Cortex of kidney (tissue), 1 donor: Measurements from ENCODE around the gene POMP.

Source experiments
- DNase-seq: peaks from one replicate; lab custom pipeline; 2025; lab: John Stamatoyannopoulos, UW

The POMP gene, protein sequence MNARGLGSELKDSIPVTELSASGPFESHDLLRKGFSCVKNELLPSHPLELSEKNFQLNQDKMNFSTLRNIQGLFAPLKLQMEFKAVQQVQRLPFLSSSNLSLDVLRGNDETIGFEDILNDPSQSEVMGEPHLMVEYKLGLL

DNA sequence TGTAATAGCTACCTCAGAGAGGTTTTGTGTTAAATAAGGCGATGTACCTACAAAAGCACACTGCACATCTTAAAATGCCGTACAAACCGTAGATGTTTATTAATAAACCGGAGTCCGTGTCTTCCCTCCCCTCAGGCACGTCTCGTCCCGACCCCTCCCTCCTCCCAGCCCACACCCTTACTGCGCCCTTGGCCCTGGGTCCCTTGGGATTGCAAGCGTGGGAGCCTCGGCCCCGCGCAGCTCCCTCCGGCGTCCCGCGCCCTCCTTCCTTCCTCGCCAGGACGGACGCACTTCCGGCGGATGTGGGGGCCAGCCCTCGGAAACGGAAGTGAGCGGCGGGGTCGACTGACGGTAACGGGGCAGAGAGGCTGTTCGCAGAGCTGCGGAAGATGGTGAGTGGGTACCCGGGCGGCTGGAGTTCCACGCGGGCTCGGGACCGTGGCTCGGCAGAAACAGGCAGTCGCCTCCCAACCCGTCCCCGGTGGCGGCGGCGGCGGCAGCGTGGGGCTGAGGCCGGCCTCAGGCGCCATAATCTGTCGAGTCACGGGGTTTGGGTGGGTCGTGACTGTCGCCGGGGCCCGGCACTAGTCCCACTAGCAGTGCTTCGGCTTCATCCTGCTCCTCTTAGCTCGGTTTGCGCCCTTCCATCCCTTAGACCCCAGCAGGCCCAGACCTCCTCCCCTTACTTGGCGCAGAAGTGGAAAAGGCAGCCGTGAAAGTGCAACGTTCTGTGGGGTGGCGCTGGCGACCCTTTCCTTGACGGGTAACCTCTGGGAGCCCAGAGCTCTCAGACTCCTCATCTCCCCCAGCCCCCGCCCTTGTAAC is at the start of gene POMP:
TSS of gene POMP (plus strand) at position 335 of the 825 bp plus-strand sequence. CDS start at position 390, 55 bp downstream.
- DNase-seq: no peak

DNA sequence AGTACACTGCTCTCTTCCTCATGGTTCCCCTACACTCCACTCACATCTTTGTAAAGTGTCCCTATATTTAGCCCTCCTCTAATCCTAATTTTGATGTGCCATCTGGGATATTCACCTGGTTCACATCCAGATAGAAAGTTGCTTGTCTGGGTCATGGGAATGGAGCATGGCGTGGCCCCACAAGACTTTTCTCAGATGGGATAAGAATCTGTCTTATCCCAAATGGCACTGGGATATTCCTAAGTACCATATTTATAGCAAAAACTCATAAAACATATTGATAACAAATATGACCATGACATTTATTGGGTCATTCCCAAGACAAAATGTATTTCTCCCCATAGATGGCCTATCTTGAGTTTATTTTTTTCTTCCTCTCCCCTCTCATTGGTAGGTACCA is 49.5 kb upstream of the POMP start:
- no peak for DNase-seq

DNA sequence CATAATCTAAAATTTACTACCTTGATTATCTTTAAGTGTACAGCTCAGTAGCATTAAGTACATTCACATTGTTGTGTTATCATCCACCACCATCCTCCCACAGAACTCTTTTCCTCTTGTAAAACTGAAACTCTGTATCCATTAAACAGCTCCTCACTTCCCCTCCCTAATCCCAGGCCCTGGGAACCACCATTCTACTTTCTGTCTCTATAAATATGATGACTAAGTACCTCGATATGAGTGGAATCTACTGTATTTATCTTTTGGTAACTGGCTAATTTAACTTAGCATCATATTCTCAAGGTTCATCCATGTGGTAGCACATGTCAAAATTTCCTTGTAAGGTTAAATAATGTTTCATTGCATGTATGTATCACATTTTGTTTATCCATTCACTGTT is 49.0 kb upstream of the POMP start:
- DNase-seq: no peak

DNA sequence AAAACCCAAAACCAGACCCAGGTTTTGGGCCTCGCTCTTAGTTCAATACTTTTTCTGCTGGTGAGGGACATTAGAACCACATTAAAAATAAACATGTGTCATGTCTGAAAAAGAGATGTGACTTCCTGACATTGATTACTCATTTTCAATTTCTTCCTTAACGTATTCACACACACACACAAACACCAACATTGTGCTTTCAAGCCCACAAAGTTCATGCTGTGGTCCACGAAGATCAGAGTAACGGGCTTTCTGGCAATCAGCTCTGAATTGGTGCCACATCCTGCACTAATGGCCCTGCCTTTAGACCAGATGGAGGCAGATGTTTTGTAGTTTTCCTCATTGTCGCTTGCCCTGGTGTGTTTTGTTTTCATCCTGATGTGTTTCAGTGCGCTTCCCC is 47.9 kb upstream of the POMP start:
- no peak for DNase-seq

DNA sequence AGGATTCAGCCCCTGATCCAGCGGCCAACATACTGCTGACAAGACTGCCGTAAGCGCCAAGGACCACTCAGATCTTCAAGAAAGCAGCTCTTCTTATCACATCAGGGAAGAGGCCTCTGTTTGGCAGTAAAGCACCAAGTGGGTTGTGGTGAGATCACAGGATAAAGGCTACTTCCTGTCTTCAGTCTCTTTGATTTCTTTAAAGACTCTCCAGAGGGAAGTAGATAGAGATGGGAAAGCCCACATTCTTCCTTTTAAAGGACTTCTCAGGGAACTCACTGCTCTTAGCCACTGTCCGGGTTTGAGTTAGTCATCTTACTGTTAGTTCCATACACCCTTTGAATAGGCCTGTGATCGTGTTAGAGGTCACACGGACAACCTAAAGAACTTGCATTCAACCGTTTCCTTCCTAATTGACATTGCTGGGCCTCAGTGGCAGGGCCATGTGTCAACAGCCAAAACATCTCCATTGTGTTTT is 47.2 kb upstream of the POMP start:
- no peak for DNase-seq

DNA sequence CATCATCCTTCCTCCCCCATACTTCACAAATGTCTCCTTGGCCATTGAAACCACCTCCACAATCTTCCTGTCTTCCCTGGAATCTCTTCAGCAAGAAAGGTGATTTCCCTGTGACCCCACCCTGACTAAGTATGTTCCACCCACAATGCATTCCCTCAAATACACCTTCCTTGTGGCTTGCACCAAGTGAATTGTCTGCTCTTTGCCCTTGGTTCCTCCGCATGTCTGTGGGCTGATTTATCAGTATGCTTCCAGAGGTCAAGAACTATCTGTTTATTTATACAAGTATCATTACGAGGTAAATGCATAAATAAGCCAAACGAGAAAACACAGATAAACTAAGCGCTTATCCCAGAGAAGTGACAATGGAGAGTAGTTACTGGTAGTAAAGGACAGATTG is 45.4 kb upstream of the POMP start:
- DNase-seq: no peak

DNA sequence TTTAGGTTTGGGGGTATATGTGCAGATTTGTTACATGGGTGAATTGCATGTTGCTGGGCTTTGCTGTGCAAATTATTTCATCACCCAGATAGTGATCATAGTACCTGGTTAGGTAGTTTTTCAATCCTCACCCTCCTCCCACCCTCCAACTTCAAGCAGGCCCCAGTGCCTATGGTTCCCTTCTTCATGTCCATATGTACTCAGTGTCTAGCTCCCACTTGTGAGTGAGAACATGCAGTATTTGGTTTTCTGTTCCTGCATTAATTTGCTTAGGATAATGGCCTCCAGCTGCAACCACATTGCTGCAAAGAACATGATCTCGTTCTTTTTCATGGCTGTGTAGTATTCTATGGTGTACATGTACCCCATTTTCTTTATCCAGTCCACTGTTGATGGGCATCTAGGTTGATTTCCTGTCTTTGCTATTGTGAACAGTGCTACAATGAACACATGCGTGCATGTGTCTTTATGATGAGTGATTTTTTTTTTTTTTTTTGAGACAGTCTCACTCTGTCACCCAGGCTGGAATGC is 42.9 kb upstream of the POMP start:
- no peak for DNase-seq

DNA sequence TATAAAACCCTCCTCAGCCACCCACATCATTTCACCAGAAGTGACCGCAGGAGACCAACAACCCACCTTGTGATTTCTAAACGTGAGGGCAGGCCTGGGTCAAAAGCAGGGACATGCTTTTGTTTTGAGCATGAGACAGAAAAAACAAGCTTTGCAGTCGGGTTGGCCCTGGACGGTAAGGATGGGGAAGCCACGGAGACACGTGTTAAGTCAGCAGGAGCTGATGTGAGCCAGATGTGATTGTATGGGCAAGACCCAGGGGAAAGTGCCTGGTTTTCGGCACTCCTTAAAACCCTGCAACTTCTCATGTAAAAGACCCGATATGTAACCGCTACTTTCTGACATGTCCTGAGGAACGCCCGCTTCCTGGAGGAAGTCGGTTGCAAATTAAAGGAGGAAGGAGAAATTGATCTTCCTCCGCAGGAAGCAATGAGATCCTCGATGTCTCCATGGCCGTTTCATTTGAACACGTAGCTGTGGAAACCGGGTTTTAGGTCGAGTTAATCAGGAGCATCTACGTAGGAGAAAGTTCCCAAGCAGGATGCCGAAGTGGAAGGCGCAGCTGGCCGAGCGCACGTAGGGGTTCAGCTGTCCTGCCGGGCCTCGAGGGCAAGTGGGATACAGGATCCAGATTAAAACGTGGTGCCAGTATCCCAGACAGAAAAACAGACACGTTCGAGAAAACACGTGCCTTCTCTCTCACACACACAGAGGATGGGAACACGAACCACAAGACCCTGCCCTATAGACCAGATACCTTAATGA is 40.5 kb upstream of the POMP start:
- DNase-seq: no peak

DNA sequence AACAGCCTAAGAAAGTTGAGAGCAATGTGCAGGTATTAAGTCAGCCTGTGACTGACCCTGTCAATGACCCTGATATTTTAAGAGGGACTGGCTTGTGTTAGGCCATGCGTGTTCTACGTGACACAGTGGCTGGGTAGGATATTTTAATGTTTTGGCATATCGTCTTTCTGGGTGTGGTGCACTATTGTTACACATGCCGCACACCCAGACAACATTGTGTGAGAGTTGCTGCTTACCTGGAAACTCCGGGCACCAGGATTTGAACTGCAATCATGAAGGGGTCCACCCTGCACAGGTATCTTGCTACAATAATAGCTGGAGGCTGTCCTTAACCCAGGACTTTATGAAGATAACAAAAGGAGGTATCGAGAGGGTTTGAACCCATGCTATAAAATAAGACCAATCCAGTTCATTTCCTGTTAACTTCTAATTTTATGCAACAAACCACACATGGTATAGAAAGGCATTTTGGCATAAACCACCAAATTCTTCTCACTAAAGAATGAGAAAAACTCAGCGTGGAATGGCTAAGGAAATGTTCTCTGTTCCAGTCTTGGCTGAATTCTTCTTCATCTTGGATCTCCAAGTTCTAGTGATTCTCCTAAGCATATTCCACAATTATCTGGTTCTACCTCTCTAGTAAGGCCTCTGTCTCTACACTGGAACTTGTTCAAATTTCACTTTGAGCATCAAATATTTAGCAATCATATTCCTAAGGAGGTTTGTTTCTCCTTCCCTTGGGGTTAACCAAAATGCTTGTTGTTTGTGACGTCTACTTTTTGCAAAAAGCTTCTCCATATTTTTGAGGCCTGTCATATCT is 38.7 kb upstream of the POMP start:
- DNase-seq: no peak

DNA sequence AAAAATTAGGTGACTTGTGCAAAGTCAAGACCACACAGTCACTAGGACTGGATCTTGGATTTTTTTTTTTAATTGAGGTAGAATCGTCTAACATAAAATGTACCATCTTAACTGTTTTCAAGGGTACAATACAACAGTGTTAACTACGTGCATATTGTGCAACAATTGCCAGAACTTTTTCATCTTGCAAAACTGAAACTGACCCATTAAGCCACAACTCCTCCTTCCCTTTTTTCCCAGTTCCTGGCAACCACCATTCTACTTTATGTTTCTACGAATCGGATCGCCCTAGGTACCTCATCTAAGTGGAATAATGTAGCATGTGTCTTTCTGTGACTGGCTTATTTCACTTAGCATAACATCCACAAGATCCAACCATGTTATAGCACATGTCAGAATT is 37.5 kb upstream of the POMP start:
- no peak for DNase-seq

DNA sequence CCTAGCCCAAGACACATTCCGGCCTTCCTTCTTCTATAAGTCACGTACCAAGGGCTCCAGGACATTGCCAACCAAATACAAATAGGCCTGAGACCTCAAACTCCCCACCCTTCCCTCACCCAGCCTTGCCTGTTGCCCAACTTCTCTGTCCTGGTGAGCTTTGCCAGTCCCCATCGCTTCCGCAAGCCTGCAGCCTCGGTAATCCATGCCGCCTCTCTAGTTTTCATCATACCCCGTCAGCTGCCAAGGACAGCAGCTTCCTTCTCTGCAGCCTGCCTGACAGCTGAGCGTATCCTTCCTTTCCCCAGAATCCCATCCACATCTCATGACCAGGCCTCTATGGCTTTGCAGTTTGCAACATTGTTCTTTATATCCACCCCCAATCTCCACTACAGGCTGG is 36.6 kb upstream of the POMP start:
- no peak for DNase-seq

DNA sequence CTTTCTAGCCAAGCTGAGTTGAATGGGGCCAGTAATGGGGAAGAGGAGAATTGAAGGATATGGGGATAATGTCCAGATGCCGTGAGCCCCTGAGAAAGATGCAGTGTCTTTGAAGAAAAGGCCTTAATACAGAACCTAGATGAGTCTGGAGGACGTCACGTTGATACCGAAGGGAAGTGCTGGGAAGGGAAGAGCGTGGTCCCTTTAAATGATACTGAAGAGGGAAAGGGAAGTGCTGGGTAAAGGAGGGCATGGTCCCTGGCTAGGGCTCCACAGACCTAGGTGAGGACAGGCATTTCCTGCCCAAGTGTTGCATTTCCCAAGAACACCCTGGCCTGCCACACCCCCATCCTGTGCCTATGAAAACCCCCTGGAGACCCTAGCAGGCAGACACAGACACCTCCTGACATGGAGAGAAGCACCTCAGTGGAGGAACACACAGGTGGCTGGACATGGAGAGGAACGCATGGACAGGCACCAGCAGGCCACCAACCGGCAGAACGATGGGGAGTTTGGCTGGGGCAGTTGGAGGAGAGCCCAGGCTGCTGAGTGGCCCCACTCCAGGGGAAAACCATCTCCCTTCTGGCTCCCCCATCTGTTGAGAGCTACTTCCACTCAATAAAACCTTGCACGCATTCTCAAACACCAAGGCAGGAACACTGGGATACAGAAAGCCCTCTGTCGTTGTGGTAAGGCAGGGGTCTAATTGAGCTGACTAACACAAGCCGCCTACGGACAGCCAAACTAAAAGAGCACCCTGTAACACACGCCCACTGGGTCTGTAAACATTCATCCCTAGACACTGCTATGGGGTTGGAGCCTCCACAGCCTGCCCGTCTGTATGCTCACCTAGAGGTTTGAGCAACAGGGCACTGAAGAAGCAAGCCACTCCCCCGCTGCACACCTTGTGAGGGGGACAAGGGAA is 34.9 kb upstream of the POMP start:
- DNase-seq: no peak

DNA sequence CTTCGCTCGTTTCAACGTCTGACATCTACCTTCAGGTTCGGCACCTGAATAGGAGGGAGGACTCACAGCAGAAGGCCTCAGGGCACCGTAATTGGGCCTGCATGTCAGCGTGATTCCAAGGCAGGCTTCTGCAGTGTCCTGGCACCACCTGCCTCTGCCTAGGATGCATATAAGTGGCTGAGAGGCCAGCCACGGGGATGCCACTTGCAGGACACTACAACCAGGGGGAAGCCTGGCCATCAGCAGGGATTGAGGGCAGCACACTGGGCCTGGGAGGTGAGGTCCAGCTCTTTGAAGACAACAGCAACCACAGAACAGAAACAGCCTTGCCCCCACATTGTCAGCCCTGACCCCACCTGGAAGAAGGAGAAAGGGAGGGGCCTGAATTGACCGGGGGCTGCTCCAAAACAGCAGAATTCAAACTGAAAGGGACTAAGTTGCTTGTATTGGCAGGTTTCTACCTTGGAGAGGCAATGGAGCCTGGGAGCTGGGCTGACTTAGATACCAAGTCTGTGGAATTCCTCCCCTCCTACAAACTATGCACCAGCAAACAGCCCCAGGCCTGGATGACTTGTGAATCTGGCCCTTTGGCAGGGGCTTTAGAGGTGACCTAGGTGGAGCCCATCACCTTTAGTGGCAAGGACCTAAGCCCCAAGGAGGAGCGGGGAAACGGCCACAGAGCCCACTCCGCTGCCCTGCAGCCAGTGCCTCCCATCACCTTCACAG is 34.1 kb upstream of the POMP start:
- DNase-seq: no peak

DNA sequence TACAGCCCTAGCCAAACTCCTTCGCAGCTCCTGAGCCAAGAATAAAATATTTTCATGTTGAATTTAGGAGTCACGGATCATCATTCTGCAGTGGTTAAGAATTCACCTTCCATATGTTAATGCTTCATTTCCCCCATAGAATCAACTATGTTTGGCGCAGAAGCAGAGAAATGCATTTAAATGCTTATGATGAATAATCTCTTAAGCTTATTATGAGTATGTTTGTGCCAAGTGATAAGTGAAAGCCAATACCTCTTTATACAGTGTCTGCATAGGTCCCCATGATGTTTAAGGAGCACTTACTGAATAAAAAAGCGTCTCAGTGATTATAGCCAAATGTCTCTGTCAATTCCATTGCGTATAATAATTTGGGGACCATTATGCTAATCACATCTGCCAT is 32.7 kb upstream of the POMP start:
- DNase-seq: no peak

DNA sequence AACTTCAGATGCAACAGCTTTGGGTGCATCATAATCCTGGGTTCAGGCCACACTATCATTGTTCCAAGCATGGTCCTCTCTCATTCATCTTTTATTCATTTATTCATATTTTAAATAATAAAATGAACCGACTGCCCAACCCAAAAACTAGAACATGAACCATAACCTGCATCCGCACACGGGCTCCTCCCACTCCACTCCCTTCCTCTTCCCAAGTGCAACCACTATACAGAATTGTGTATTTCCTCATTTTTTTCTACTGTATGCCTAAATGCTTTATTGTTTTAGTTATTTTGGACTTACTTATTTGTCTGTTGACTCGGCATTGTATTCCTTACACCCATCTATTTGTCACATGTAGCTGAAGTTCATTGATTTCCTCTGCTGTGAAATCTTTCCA is 30.7 kb upstream of the POMP start:
- no peak for DNase-seq

DNA sequence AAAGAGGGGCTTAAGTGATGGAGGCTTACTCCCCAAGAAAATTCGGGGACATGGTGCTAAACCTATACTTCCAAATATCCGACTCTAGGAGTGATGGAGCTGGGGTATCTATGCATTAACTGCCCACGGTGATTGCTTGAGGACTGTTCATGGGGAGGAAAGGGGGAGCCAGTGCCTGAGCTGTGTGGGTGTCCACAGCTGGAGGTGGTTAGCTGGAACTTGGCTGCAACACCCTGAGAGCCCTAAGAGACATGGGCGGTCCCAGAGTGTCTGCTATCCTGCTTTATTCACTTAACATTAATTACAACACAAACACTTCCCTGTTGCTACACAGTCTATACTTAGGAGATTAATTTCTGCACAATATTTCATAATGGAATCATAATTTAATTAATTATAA is 28.1 kb upstream of the POMP start:
- no peak for DNase-seq

DNA sequence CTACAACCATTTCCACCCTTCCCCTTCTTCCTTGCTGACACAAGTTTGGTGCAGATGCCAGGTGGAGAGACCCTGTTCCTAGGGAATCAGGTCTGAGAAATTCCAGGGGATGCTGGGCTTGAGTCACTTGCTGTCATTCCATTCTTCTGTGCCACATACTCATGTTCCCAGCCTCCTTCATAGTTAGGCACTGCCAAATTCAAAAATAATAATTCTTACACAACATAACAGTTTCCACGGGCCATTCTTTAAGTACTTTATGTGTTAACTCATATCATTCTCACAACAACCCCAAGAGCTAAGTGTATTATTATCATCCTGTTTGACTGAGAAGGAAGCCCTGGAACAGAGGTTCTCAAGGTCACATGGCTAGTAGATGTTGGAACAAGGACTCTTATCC is 27.1 kb upstream of the POMP start:
- no peak for DNase-seq

DNA sequence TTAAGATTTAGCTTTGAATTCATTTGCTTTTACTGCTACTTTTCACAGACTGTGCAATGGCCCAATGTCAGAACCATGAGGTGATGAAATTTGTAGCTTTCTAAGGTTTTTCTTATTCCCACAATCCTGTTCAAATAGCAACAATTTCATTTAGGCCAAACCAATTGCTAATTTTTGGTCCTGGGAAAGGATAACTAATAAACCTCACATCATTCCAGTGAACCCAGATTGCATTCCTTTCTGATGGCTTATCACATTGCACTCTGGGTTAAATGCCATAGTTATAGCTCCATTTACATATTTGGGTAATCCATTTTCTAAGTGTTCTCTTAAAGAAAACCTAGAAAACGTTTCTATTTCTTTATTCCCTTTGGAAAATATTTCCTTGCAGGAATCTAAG is 22.9 kb upstream of the POMP start:
- DNase-seq: no peak

DNA sequence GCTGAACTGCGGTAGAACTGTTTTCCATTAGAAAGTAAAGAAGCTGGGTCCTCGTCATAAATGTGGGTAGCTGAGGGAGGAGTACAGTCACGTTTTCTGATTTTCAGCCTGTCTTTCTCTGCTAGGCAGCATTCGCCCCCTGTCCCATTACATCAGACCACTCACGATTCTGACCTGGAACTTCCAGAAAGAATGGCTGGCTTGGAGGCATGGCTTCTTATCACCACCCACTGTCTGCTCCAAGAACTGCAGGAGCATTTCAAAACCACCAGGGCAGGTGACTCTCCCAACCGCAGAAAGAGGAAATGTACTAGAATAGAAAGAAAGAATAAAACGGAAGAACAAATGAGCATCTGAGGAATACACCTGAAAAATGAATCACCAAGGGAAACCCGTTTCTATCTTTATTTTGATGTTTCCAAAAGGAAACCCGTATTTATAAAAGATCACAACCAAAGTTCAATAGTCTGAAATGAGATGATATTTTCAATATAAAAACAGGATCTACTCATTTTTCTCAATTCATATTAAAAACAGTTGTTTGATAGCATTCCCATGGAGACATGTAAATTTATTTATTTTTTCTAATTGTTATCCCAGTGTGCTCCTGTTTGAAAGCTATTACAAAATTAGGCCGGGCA is 22.1 kb upstream of the POMP start:
- DNase-seq: no peak
